ENCODE results near the gene STX12.

STX12 gene

GRCh38 chr1:27772932-27773825, at the start of gene STX12:
Gene STX12 (plus strand): TSS chr1:27773219. CDS start chr1:27773308, 89 bp downstream.
- H3K79me2 ChIP-seq (ENCODE audit: low read length) = peaks cover 50% of the 10 kb centered on the region
- peaks cover 10% of the 10 kb centered on the region for H3K4me1 ChIP-seq (ENCODE audit: low read length)
- H3K4me2 ChIP-seq (ENCODE audit: low read length) = peak within 1 kb of the TSS; percentile 97
- TF ChIP-seq CTCF (IDR thresholded peaks at IDR 0.05; ENCODE audit: low read depth, low read length) (no peak), EZH2phosphoT487 (IDR thresholded peaks at IDR 0.05; ENCODE audit: low read depth) (no peak)
- H3K36me3 ChIP-seq (replicated peaks; ENCODE audit: low read depth, low read length) = peaks cover 10% of the 10 kb centered on the region
- peak within 1 kb of the TSS; percentile 99 for H3K4me3 ChIP-seq (ENCODE audit: low read length)
- 0 out of 2 replicates have a peak, but pooled peaks cover 3% of the 10 kb centered on the region for H4K20me1 ChIP-seq (ENCODE audit: insufficient read depth, low read length)
- peak within 1 kb of the TSS; percentile 98 for H3K9ac ChIP-seq (ENCODE audit: low read length)
- H3K9me3 ChIP-seq (ENCODE audit: insufficient read depth, low read length) = no peaks in the 10 kb centered on the region
- H3K27ac ChIP-seq (ENCODE audit: low read length) = peak within 1 kb of the TSS; percentile 76
- peak within 1 kb of the TSS; percentile 85 for H2AFZ ChIP-seq (ENCODE audit: low read depth, low read length)
- H3K27me3 ChIP-seq (ENCODE audit: low read depth, low read length) = no peaks in the 10 kb centered on the region

GRCh38 chr1:27724961-27725373, 48.1 kb upstream of the STX12 start:
- peak overlapping the region; percentile 77 for H3K4me2 ChIP-seq (ENCODE audit: low read length)
- H3K4me1 ChIP-seq (ENCODE audit: low read length) = peaks cover 10% of the 10 kb centered on the region
- peak overlapping the region; percentile 45 for H3K9ac ChIP-seq (ENCODE audit: low read length)
- H4K20me1 ChIP-seq (ENCODE audit: insufficient read depth, low read length) = no peaks in the 10 kb centered on the region
- TF ChIP-seq EZH2phosphoT487 (IDR thresholded peaks at IDR 0.05; ENCODE audit: low read depth) (no peak), CTCF (IDR thresholded peaks at IDR 0.05; ENCODE audit: low read depth, low read length) (no peak)
- no peaks in the 10 kb centered on the region for H3K27me3 ChIP-seq (ENCODE audit: low read depth, low read length)
- H3K4me3 ChIP-seq (ENCODE audit: low read length) = peak overlapping the region; percentile 80
- H3K36me3 ChIP-seq (replicated peaks; ENCODE audit: low read depth, low read length) = no peaks in the 10 kb centered on the region
- no peaks in the 10 kb centered on the region for H3K9me3 ChIP-seq (ENCODE audit: insufficient read depth, low read length)
- peaks cover 7% of the 10 kb centered on the region; the same call in 1 of the 2 replicates for H3K79me2 ChIP-seq (ENCODE audit: low read length)
- H3K27ac ChIP-seq (ENCODE audit: low read length) = 0 out of 2 replicates have a peak overlapping the region, but pooled peaks have one; percentile 9
- H2AFZ ChIP-seq (ENCODE audit: low read depth, low read length) = peak overlapping the region; percentile 98

GRCh38 chr1:27725374-27726172, 47.4 kb upstream of the STX12 start, which contains the start of gene FAM76A:
Gene FAM76A (plus strand): TSS chr1:27725961. CDS start chr1:27726081, 120 bp downstream.
- TF ChIP-seq EZH2phosphoT487 (IDR thresholded peaks at IDR 0.05; ENCODE audit: low read depth) (no peak), CTCF (IDR thresholded peaks at IDR 0.05; ENCODE audit: low read depth, low read length) (peak; percentile 33)
- Histone ChIP-seq H3K4me1 (ENCODE audit: low read length) (peaks cover 10% of the 10 kb centered on the region), H3K36me3 (replicated peaks; ENCODE audit: low read depth, low read length) (no peaks in the 10 kb centered on the region), H3K27me3 (ENCODE audit: low read depth, low read length) (no peaks in the 10 kb centered on the region), H4K20me1 (ENCODE audit: insufficient read depth, low read length) (no peaks in the 10 kb centered on the region), H2AFZ (ENCODE audit: low read depth, low read length) (peak within 1 kb of the TSS; percentile 98), H3K9ac (ENCODE audit: low read length) (peak within 1 kb of the TSS; percentile 74), H3K79me2 (ENCODE audit: low read length) (peaks cover 7% of the 10 kb centered on the region; the same call in 1 of the 2 replicates), H3K9me3 (ENCODE audit: insufficient read depth, low read length) (no peaks in the 10 kb centered on the region), H3K4me2 (ENCODE audit: low read length) (peak within 1 kb of the TSS; percentile 95), H3K4me3 (ENCODE audit: low read length) (peak within 1 kb of the TSS; percentile 96), H3K27ac (ENCODE audit: low read length) (peak within 1 kb of the TSS; percentile 35)

All from OCI-LY3 (cell line).